Naive thymus-derived CD4-positive, alpha-beta T cell (primary cell): ENCODE results near the gene RGS1. TPM values are rescaled to one million over a fixed set of nuclear protein-coding genes. Genes with fewer than 3 reads are reported as not detected.

ENCODE experiments used
- ATAC-seq: fragments of 150-1000 bp; cut with Tn5 transposase; 2 replicates; pipeline ENCODE4 v1.10.0; 2021; ENCODE audit warnings: mild to moderate bottlenecking, moderate library complexity
- CTCF ChIA-PET: fragments of 350-600 bp; sonication (Branson Sonifier 250); formaldehyde crosslinking; loops from one replicate; lab custom pipeline; 2021; ENCODE audit warnings: antibody characterized with exemption; lab: Charles Lee
- POLR2A ChIA-PET: fragments of 350-600 bp; sonication (Branson Sonifier 250); formaldehyde crosslinking; loops from one replicate; lab custom pipeline; 2021; ENCODE audit warnings: antibody characterized with exemption, inconsistent platforms; lab: Charles Lee
- DNase-seq, 9 donors: peaks; one replicate each; pipeline versions ENCODE4 v3.0.0 to v3.0.0-alpha.2; 2020 to 2022; ENCODE audit warnings: mixed read lengths in 1 of 9
- H3K27ac ChIP-seq: one replicate; pipeline ENCODE4 v1.7.0; 2013; ENCODE audit warnings: mild to moderate bottlenecking, low read depth, low read length, moderate library complexity
- H3K27me3 ChIP-seq, 2 donors: one replicate each; pipeline ENCODE4 v1.7.0; 2013; ENCODE audit warnings: low read length in 2 of 2, mild to moderate bottlenecking in 2 of 2, moderate library complexity in 2 of 2; ENCODE audit not compliant: control insufficient read depth in 2 of 2, insufficient read depth in 2 of 2
- H3K36me3 ChIP-seq, 3 experiments: 1 replicate in 2 of 3; 2 replicates in 1 of 3; pipeline ENCODE4 v1.7.0; 2013; ENCODE audit warnings: low read length in 3 of 3, mild to moderate bottlenecking in 3 of 3, moderate library complexity in 1 of 3; ENCODE audit not compliant: insufficient read depth in 3 of 3, control insufficient read depth in 2 of 3
- H3K4me1 ChIP-seq, 2 donors: one replicate each; pipeline ENCODE4 v1.7.0; 2013; ENCODE audit warnings: low read length in 2 of 2, mild to moderate bottlenecking in 2 of 2, moderate library complexity in 1 of 2; ENCODE audit not compliant: control insufficient read depth in 2 of 2, insufficient read depth in 2 of 2
- H3K4me3 ChIP-seq: 2 replicates; pipeline ENCODE4 v1.7.0; 2013; ENCODE audit warnings: mild to moderate bottlenecking, low read length
- H3K9me3 ChIP-seq, 3 experiments: 1 replicate in 2 of 3; 2 replicates in 1 of 3; pipeline ENCODE4 v1.7.0; 2013; ENCODE audit warnings: low read length in 3 of 3; ENCODE audit not compliant: control insufficient read depth in 2 of 3
- H3K27ac Mint-ChIP-seq, 9 donors: one replicate each; pipeline ENCODE4 v1.8.0; 2020 to 2022; ENCODE audit warnings: mixed read lengths in 9 of 9, mild to moderate bottlenecking in 8 of 9, moderate library complexity in 5 of 9, inconsistent platforms in 2 of 9
- H3K27me3 Mint-ChIP-seq, 5 donors: one replicate each; pipeline ENCODE4 v1.8.0; 2021 to 2022; ENCODE audit warnings: mixed read lengths in 5 of 5, mild to moderate bottlenecking in 1 of 5
- H3K36me3 Mint-ChIP-seq, 5 donors: one replicate each; pipeline ENCODE4 v1.8.0; 2020 to 2022; ENCODE audit warnings: mixed read lengths in 5 of 5, mild to moderate bottlenecking in 3 of 5, inconsistent platforms in 1 of 5
- H3K4me1 Mint-ChIP-seq, 7 donors: one replicate each; pipeline ENCODE4 v1.8.0; 2020 to 2022; ENCODE audit warnings: mixed read lengths in 7 of 7, mild to moderate bottlenecking in 3 of 7, inconsistent platforms in 1 of 7
- H3K4me3 Mint-ChIP-seq, 10 donors: one replicate each; pipeline ENCODE4 v1.8.0; 2020 to 2022; ENCODE audit warnings: mild to moderate bottlenecking in 10 of 10, mixed read lengths in 10 of 10, moderate library complexity in 6 of 10, inconsistent platforms in 2 of 10
- H3K9me3 Mint-ChIP-seq, 11 donors: one replicate each; pipeline ENCODE4 v1.8.0; 2020 to 2022; ENCODE audit warnings: mixed read lengths in 11 of 11, mild to moderate bottlenecking in 4 of 11, inconsistent platforms in 1 of 11, moderate library complexity in 1 of 11
- intact Hi-C, 2 donors: fragments of 100-400 bp; cut with micrococcal nuclease; formaldehyde crosslinking; loops; one replicate each; pipeline ENCODE4 v1.15.1; 2023
- polyA plus RNA-seq, 2 donors: library from polyadenylated mRNA; unstranded; fragments of 300-500 nt; fragmentation: Illumina TruSeq; gene quantifications; one replicate each; pipeline ENCODE4 v1.2.3, GENCODE V29; 2021
- total RNA-seq, 6 experiments: library from RNA in 5 of 6; stranded (reverse) in 5 of 6; gene quantifications; 1 replicate in 5 of 6; 2 replicates in 1 of 6; pipeline ENCODE4 v1.2.3 and lab custom pipeline; 2021 to 2026

The RGS1 gene, protein sequence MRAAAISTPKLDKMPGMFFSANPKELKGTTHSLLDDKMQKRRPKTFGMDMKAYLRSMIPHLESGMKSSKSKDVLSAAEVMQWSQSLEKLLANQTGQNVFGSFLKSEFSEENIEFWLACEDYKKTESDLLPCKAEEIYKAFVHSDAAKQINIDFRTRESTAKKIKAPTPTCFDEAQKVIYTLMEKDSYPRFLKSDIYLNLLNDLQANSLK
- 100 to 1,000 TPM in 2 of 5 experiments, 10 to 100 TPM in 1, 1 to 10 TPM in 2; 3.4 to 607 (median 22.1) TPM for total RNA-seq
- polyA plus RNA-seq, result 10 to 100 TPM in 1 of 2 donors, 1 to 10 TPM in 1; 3.4 to 14.3 TPM
- total RNA-seq (lab: John Stamatoyannopoulos, UW), result 229 reads per million, percentile 94 among the genes with 10 or more reads in this experiment

DNA sequence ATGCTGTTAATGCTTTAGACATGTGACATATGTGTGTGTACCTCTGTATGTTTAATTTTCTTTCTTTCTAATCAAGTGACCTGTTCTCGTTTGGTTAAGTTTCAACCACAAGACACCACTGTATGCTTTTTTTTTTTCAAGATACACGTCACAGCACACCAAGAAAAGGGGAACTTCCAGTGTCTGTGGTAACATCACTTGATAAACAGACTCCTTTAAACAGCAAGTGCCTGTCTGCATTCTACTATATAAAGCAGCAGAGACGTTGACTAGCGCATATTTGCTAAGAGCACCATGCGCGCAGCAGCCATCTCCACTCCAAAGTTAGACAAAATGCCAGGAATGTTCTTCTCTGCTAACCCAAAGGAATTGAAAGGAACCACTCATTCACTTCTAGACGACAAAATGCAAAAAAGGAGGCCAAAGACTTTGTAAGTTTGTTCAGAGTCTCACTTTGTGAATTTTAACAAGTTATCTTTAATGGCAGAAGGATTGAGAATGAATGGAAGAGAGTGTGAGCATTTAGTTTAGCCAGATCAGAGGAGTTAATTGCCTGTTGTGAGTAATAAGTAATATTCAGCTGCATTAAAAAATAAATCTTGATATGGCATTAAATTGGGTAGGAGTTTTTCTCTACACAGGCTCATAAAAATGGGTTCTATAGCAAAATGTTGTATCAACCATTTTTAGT is at the start of gene RGS1:
Gene RGS1, plus strand, starts transcription at position 275 of the 691 bp plus-strand sequence. Its CDS starts 20 bp downstream, at position 295.
- Mint-ChIP-seq H3K4me3 (peak within 1 kb of the TSS; percentile 48 to 94 (median 81)), H3K9me3 (peaks cover 0 to 7% (median 3%) of the 10 kb centered on the region in 11 donors), H3K27me3 (no peaks in the 10 kb centered on the region), H3K36me3 (peaks cover 2 to 40% (median 3%) of the 10 kb centered on the region in 5 donors), H3K27ac (peak within 1 kb of the TSS; percentile 87 to 98 (median 94)), H3K4me1 (peaks cover 22 to 86% (median 66%) of the 10 kb centered on the region in 7 donors)
- ATAC-seq (peak; percentile 90), DNase-seq (peak; percentile 39 to 87 (median 73))
- POLR2A ChIA-PET, result no interaction called here
- Histone ChIP-seq H3K36me3 (peaks cover 0 to 7% (median 0%) of the 10 kb centered on the region in 3 experiments), H3K27me3 (no peaks in the 10 kb centered on the region), H3K27ac (peak within 1 kb of the TSS; percentile 65), H3K9me3 (no peaks in the 10 kb centered on the region), H3K4me1 (peaks cover 30 to 46% of the 10 kb centered on the region in 2 donors), H3K4me3 (peak within 1 kb of the TSS; percentile 52)
- CTCF ChIA-PET, result no interaction called here
- intact Hi-C loops, result loop anchor here (1.0 to 10.0 kb wide), 8 partner anchors 30 to 959 kb away; partner anchors contain the start of genes CDC73 (in 1 of the 2), RGS2 (in 1 of the 2), RO60 (in 1 of the 2) and UCHL5 (in 1 of the 2)

DNA sequence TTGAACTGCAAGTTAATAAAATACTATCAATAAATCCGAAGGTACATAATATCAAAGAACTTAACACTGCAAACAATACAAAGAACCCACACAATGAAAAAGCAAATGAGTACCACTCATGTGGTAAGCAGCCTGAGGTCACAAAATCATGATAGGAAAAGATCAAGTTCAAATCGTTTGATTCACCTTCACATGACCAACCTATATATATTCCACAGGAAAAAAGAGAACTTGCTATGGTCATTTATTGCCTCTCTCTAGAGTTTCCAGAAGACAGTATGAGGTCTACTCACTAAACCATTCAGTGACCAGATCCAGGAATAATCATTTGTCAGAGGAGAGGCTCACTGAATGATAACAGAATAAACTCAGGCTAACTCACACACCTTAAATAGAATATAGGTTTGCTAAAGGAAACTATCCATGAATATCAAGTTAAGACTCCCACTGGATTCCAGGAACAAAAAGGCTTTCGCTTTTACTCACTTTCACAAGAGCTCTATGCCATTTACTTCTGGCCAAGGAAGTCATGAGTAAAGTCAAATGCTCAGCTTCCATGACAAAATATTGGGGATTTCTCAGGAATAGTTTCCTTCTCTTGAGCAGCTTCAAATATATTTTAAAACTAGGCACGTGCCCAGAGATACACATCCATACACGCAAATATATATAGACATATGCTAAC is 48.3 kb upstream of the RGS1 start:
- no peaks in the 10 kb centered on the region for H3K36me3 ChIP-seq
- H3K4me3 ChIP-seq, result no peak overlapping the region
- ATAC-seq (no peak), DNase-seq (no peak)
- H3K4me1 ChIP-seq, result peaks cover 4 to 10% of the 10 kb centered on the region in 2 donors
- intact Hi-C loops, result no loop called here
- Mint-ChIP-seq H3K36me3 (peaks cover 0 to 7% (median 0%) of the 10 kb centered on the region in 5 donors), H3K4me1 (peaks cover 15 to 35% (median 25%) of the 10 kb centered on the region in 7 donors), H3K27me3 (no peaks in the 10 kb centered on the region), H3K27ac (no peak overlapping the region), H3K4me3 (no peak overlapping the region), H3K9me3 (peaks cover 0 to 6% (median 0%) of the 10 kb centered on the region in 11 donors)
- ChIA-PET POLR2A (no interaction called here), CTCF (no interaction called here)
- H3K27me3 ChIP-seq, result no peaks in the 10 kb centered on the region
- H3K9me3 ChIP-seq, result no peaks in the 10 kb centered on the region
- H3K27ac ChIP-seq, result no peak overlapping the region

DNA sequence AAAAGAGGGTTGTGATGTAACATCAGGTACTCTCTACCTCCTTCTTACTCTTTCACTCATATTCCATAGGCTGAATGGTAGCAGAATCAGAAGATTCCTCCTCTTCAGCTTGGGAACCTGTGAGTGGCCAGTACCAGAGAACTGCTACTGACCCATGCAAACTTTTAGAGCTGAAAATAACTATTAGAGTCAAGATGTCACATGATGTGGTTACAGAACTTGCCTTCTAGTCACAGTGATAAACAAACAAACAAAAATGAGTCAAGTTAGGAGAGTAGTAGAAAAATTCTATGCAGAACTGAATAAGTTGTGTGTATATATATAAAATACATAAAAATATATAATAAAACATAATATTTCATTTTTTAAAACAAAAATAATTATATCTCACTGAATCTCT is 47.6 kb upstream of the RGS1 start:
- no peaks in the 10 kb centered on the region for H3K36me3 ChIP-seq
- H3K9me3 Mint-ChIP-seq, result peaks cover 0 to 6% (median 0%) of the 10 kb centered on the region in 11 donors
- H3K27me3 ChIP-seq, result no peaks in the 10 kb centered on the region
- POLR2A ChIA-PET, result no interaction called here
- CTCF ChIA-PET, result no interaction called here
- H3K36me3 Mint-ChIP-seq, result peaks cover 0 to 10% (median 0%) of the 10 kb centered on the region in 5 donors
- H3K4me1 ChIP-seq, result peaks cover 4 to 10% of the 10 kb centered on the region in 2 donors
- H3K4me3 ChIP-seq, result no peak overlapping the region
- intact Hi-C loops, result no loop called here
- DNase-seq (no peak), ATAC-seq (no peak)
- no peaks in the 10 kb centered on the region for H3K27me3 Mint-ChIP-seq
- H3K9me3 ChIP-seq, result no peaks in the 10 kb centered on the region
- H3K4me1 Mint-ChIP-seq, result peaks cover 15 to 35% (median 24%) of the 10 kb centered on the region in 7 donors
- H3K27ac Mint-ChIP-seq, result no peak overlapping the region
- no peak overlapping the region for H3K27ac ChIP-seq
- H3K4me3 Mint-ChIP-seq, result no peak overlapping the region

DNA sequence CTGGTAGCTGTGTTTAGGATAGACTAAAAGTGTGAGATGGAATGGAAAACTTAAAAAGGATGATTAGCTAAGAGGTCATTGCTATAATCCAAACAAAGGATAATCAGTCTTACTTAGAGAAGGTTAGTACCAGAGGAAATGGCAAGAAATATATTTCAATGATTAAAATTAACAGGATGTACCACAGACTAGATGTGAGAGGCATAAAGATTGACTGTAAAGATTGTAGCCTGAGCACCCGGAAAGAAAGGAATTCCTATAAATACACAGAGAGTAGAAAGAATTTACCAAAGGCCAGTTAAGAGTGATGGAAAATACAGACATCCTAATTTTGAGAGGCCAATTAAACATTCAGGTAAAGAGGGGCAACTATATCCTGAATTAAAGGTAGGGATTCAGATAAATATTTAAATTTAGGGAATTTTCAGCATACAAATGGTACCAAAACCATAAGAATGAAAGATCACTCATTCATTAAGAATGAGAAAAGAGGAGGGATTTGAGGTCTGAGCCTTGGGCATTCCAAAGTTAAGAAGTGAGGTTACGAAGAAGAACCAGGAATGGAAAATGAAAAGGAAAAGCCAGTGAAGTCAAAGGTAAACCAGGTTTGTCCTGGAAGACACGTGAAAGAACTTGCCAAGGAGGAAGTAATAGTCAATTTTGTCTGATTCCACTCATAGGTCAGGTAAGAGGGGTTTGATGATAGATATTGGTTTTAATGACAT is 46.4 kb upstream of the RGS1 start:
- no peak overlapping the region for H3K4me3 ChIP-seq
- intact Hi-C loops, result loop anchor here in 1 of 2 donors (1.0 kb wide), 1 partner anchor 10 kb away; no protein-coding TSS in a partner anchor
- H3K4me3 Mint-ChIP-seq, result peak overlapping the region in 1 of 10 donors; percentile 5
- H3K36me3 ChIP-seq, result no peaks in the 10 kb centered on the region
- CTCF ChIA-PET, result no interaction called here
- peaks cover 0 to 15% (median 0%) of the 10 kb centered on the region in 5 donors for H3K36me3 Mint-ChIP-seq
- POLR2A ChIA-PET, result no interaction called here
- DNase-seq (no peak), ATAC-seq (no peak)
- H3K27me3 Mint-ChIP-seq, result no peaks in the 10 kb centered on the region
- H3K4me1 Mint-ChIP-seq, result peaks cover 15 to 38% (median 24%) of the 10 kb centered on the region in 7 donors
- H3K9me3 Mint-ChIP-seq, result peaks cover 0 to 6% (median 0%) of the 10 kb centered on the region in 11 donors
- peaks cover 4 to 10% of the 10 kb centered on the region in 2 donors for H3K4me1 ChIP-seq
- H3K27ac ChIP-seq, result no peak overlapping the region
- H3K27me3 ChIP-seq, result no peaks in the 10 kb centered on the region
- H3K27ac Mint-ChIP-seq, result peak overlapping the region in 2 of 9 donors; percentile 1 to 41
- H3K9me3 ChIP-seq, result no peaks in the 10 kb centered on the region

DNA sequence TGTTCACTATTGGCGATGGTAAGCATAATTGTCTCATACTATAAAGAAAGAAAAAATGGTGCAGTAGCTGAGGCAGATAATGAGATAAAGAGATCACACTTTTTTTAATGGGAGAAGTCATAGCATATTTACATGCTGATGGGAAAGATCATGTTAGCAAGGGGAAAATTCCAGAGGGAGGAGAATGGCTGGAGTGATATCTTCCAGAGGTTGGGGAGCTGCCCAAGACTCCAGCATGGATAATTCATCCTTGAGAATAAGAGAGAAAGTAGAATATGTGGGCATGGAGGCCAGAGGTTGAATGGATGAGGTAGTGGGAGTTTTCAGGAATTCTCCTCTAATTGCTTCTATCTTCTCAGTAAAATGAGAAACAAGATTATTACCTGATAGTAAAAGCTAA is 45.8 kb upstream of the RGS1 start:
- no peaks in the 10 kb centered on the region for H3K9me3 ChIP-seq
- H3K9me3 Mint-ChIP-seq, result peaks cover 0 to 6% (median 0%) of the 10 kb centered on the region in 11 donors
- POLR2A ChIA-PET, result no interaction called here
- no peaks in the 10 kb centered on the region for H3K27me3 Mint-ChIP-seq
- H3K4me3 Mint-ChIP-seq, result peak overlapping the region in 1 of 10 donors; percentile 46
- peaks cover 13 to 32% (median 24%) of the 10 kb centered on the region in 7 donors for H3K4me1 Mint-ChIP-seq
- ATAC-seq, result no peak
- H3K36me3 Mint-ChIP-seq, result peaks cover 0 to 15% (median 0%) of the 10 kb centered on the region in 5 donors
- no peaks in the 10 kb centered on the region for H3K27me3 ChIP-seq
- no peak overlapping the region for H3K27ac ChIP-seq
- H3K4me1 ChIP-seq, result peaks cover 4 to 10% of the 10 kb centered on the region in 2 donors
- DNase-seq, result no peak
- H3K27ac Mint-ChIP-seq, result peak overlapping the region in 3 of 9 donors; percentile 34 to 51 (median 41)
- H3K36me3 ChIP-seq, result no peaks in the 10 kb centered on the region
- H3K4me3 ChIP-seq, result no peak overlapping the region
- CTCF ChIA-PET, result no interaction called here
- intact Hi-C loops, result loop anchor here (1.0 to 2.0 kb wide), 2 partner anchors 9 to 13 kb away; no protein-coding TSS in a partner anchor
